HEK293 (cell line): ENCODE measurements around the gene CRACDL.

Experiments
- CTCF ChIA-PET: fragments of 350-600 bp; formaldehyde crosslinking; extraction: SDS; loops from one replicate; lab custom pipeline; 2021; ENCODE audit warnings: antibody characterized with exemption; lab: Yijun Ruan, JAX
- POLR2A ChIA-PET: fragments of 300-600 bp; formaldehyde crosslinking; extraction: SDS; loops from one replicate; lab custom pipeline; 2020; ENCODE audit warnings: antibody characterized with exemption, inconsistent platforms; lab: Yijun Ruan, JAX
- H3K27ac ChIP-seq: fragments of 200-500 bp; sonication (Bioruptor generic); 2 replicates; pipeline ENCODE4 v1.5.1; 2014; ENCODE audit warnings: low read depth, low read length, control low read depth, inconsistent platforms; ENCODE audit errors: extremely low read depth
- H3K36me3 ChIP-seq, 2 experiments: fragments of 200-500 bp in 1 of 2; sonication (Bioruptor generic) in 1 of 2; 1 replicate in 1 of 2; 2 replicates in 1 of 2; pipeline ENCODE4 v1.5.1; 2014 to 2017; ENCODE audit warnings: inconsistent platforms in 2 of 2, low read length in 2 of 2; ENCODE audit not compliant: control insufficient read depth in 2 of 2, insufficient read depth in 1 of 2
- H3K4me1 ChIP-seq: fragments of 200-500 bp; sonication (Bioruptor generic); 2 replicates; pipeline ENCODE4 v1.5.1; 2014; ENCODE audit warnings: mild to moderate bottlenecking, low read length, inconsistent platforms; ENCODE audit not compliant: control insufficient read depth, insufficient read depth
- H3K4me3 ChIP-seq: 2 replicates; pipeline ENCODE4 v1.5.1; 2011; ENCODE audit warnings: low read depth, mild to moderate bottlenecking, control low read depth, low read length, moderate library complexity
- H3K9me3 ChIP-seq: fragments of 200-500 bp; sonication (Bioruptor generic); 2 replicates; pipeline ENCODE4 v1.5.1; 2014; ENCODE audit warnings: low read depth, low read length, inconsistent platforms; ENCODE audit not compliant: control insufficient read depth, insufficient read depth
- SALL2 ChIP-seq: fragments of 450-650 bp; formaldehyde crosslinking; IDR thresholded peaks from 2 replicates; pipeline ENCODE4 v1.5.0; 2017; ENCODE audit warnings: missing biosample characterization, mild to moderate bottlenecking, missing genetic modification characterization, borderline replicate concordance
- SP7 ChIP-seq: fragments of 450-650 bp; formaldehyde crosslinking; IDR thresholded peaks from 2 replicates; pipeline ENCODE4 v1.5.1; 2016; ENCODE audit warnings: missing biosample characterization, missing genetic modification characterization
- WT1 ChIP-seq: fragments of 450-650 bp; formaldehyde crosslinking; IDR thresholded peaks from 2 replicates; pipeline ENCODE4 v1.5.1; 2016; ENCODE audit warnings: missing biosample characterization, missing genetic modification characterization
- ZFHX2 ChIP-seq: fragments of 450-650 bp; formaldehyde crosslinking; conservative IDR thresholded peaks from 2 replicates; pipeline ENCODE4 v1.5.1; 2016; ENCODE audit warnings: missing biosample characterization, missing genetic modification characterization
- ZNF221 ChIP-seq: fragments of 450-650 bp; formaldehyde crosslinking; IDR thresholded peaks from 2 replicates; pipeline ENCODE4 v1.5.1; 2017; ENCODE audit warnings: missing biosample characterization, missing genetic modification characterization, borderline replicate concordance
- ZNF23 ChIP-seq: fragments of 450-650 bp; formaldehyde crosslinking; IDR thresholded peaks from 2 replicates; pipeline ENCODE4 v1.5.1; 2016; ENCODE audit warnings: missing biosample characterization, missing genetic modification characterization, borderline replicate concordance
- ZNF239 ChIP-seq: fragments of 450-650 bp; formaldehyde crosslinking; IDR thresholded peaks from 2 replicates; pipeline ENCODE4 v1.5.1; 2016; ENCODE audit warnings: missing biosample characterization, missing genetic modification characterization
- ZNF555 ChIP-seq: fragments of 450-650 bp; formaldehyde crosslinking; conservative IDR thresholded peaks from 2 replicates; pipeline ENCODE4 v1.5.1; 2017; ENCODE audit warnings: missing biosample characterization, mild to moderate bottlenecking, missing genetic modification characterization, inconsistent platforms
- ZNF596 ChIP-seq: fragments of 450-650 bp; IDR thresholded peaks from 2 replicates; pipeline ENCODE4 v1.5.0; 2018; ENCODE audit warnings: missing biosample characterization, mild to moderate bottlenecking, missing genetic modification characterization, moderate library complexity
- ZNF670 ChIP-seq: fragments of 450-650 bp; formaldehyde crosslinking; IDR thresholded peaks from 2 replicates; pipeline ENCODE4 v1.5.1; 2016; ENCODE audit warnings: missing biosample characterization, missing genetic modification characterization, low read depth
- ZNF791 ChIP-seq: fragments of 450-650 bp; formaldehyde crosslinking; IDR thresholded peaks from 2 replicates; pipeline ENCODE4 v1.5.1; 2016; ENCODE audit warnings: missing biosample characterization, missing genetic modification characterization
- TF ChIP-seq, protein P1 (sequence below): fragments of 450-650 bp; formaldehyde crosslinking; conservative IDR thresholded peaks from 2 replicates; pipeline ENCODE4 v1.5.1; 2016; ENCODE audit warnings: low read depth, missing biosample characterization, missing genetic modification characterization
- TF ChIP-seq, protein P2 (sequence below): fragments of 450-650 bp; formaldehyde crosslinking; IDR thresholded peaks from 2 replicates; pipeline ENCODE4 v1.5.1; 2017; ENCODE audit warnings: missing biosample characterization, missing genetic modification characterization

CRACDL gene

DNA sequence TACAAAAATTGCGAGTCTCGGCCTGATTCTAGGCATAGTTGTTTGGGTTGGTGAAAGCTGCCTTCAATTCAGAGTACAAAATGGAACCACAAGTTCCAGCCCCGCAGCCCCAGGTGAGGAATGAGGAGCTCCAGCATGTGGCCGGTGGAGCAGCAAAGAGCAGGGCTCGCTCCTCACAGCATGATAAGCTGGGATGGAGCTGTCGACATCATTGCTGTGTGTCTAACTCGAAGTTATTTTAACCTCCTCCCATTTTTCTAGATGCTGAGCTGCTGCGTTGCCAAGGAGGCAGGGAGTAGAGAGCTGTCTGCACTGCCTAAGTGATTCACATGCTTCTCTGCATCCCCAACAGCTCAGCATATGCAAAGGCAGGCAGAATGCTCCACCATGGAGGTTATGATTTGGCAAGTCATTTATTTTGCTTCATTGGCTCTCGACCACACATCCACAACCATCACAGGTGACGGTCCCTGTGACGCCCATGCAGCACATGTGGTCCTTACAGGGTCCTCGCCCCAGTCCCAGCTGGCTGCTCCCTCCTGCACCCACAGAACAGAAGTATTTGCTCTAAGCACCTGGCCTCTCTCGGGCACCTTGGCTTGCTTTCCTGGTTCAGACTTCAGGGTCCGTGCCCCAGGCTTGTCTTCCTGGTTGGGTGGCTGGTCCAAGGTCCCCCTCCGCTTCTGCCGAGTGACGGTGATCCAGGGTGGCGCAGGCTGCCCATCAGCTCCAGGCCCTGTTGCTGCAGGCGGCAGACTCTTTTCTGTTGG, 139.1 kb downstream of the CRACDL start:
- H3K9me3 ChIP-seq, result no peaks in the 10 kb centered on the region
- TF ChIP-seq, protein P1, sequence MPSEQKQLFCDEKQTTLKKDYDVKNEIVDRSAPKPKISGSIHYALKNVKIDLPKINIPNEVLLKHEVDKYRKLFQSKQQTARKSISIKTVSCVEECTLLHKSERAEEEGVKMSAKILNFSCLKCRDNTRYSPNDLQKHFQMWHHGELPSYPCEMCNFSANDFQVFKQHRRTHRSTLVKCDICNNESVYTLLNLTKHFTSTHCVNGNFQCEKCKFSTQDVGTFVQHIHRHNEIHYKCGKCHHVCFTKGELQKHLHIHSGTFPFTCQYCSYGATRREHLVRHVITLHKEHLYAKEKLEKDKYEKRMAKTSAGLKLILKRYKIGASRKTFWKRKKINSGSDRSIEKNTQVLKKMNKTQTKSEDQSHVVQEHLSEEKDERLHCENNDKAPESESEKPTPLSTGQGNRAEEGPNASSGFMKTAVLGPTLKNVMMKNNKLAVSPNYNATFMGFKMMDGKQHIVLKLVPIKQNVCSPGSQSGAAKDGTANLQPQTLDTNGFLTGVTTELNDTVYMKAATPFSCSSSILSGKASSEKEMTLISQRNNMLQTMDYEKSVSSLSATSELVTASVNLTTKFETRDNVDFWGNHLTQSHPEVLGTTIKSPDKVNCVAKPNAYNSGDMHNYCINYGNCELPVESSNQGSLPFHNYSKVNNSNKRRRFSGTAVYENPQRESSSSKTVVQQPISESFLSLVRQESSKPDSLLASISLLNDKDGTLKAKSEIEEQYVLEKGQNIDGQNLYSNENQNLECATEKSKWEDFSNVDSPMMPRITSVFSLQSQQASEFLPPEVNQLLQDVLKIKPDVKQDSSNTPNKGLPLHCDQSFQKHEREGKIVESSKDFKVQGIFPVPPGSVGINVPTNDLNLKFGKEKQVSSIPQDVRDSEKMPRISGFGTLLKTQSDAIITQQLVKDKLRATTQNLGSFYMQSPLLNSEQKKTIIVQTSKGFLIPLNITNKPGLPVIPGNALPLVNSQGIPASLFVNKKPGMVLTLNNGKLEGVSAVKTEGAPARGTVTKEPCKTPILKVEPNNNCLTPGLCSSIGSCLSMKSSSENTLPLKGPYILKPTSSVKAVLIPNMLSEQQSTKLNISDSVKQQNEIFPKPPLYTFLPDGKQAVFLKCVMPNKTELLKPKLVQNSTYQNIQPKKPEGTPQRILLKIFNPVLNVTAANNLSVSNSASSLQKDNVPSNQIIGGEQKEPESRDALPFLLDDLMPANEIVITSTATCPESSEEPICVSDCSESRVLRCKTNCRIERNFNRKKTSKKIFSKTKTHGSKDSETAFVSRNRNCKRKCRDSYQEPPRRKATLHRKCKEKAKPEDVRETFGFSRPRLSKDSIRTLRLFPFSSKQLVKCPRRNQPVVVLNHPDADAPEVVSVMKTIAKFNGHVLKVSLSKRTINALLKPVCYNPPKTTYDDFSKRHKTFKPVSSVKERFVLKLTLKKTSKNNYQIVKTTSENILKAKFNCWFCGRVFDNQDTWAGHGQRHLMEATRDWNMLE, result no peak
- no peak for TF ChIP-seq ZFHX2
- no peaks in the 10 kb centered on the region for H3K4me1 ChIP-seq
- POLR2A ChIA-PET, result no interaction called here
- no peak overlapping the region for H3K4me3 ChIP-seq
- H3K27ac ChIP-seq, result no peak overlapping the region
- CTCF ChIA-PET, result interaction anchor here (0.6 kb wide), 1 partner anchor 229 kb away, joined by 3 read pairs; no protein-coding TSS in a partner anchor
- H3K36me3 ChIP-seq, result no peaks in the 10 kb centered on the region

DNA sequence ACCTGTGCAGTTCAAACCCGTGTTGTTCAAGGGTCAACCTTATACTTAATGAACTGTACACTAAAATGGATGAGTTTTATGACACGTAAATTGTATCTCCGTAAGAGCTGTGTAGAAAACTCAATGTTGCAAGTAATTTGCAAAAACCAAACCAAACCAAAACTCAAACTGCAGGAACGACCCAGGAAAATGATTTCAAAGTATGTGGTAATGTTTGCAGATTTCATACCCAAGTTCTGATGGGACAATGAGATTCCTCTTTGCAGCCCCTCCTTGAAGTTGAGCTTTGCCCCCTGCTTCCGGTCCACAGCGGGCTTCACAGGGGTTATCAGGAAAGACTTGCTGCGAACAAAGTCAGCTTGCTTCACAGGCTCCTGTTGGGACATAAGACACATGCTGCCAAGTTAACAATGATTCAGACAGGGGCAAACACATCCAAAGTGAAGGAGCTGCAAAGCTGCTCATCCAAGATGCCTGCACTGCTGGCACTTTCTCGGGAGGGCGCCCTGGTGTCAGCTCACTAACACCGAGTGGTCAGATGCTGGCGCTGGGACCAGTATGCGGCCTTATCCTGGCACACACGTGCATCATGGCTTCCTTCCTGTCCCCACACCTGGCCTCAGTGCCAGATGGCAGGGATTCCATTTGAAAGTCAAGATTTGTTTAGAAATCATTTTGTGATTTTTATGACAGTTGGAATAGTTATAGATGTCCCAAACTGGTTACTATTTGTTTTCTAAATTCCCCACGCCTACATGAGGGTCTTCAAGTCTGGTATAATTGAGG, 139.9 kb downstream of the CRACDL start:
- no peaks in the 10 kb centered on the region for H3K9me3 ChIP-seq
- H3K36me3 ChIP-seq, result no peaks in the 10 kb centered on the region
- H3K27ac ChIP-seq, result no peak overlapping the region
- no peak for TF ChIP-seq ZNF221 (tag by site-specific recombination)
- no peak for TF ChIP-seq ZNF555 (tag by site-specific recombination)
- no peak for TF ChIP-seq ZNF596
- TF ChIP-seq ZNF239 (tag by site-specific recombination), result no peak
- TF ChIP-seq ZNF670 (tag by site-specific recombination), result no peak
- TF ChIP-seq WT1, result no peak
- TF ChIP-seq SP7, result no peak
- no peak for TF ChIP-seq ZNF23 (tag by site-specific recombination)
- TF ChIP-seq ZNF791 (tag by site-specific recombination), result no peak
- no peak for TF ChIP-seq SALL2 (tag by site-specific recombination)
- TF ChIP-seq, protein P2, sequence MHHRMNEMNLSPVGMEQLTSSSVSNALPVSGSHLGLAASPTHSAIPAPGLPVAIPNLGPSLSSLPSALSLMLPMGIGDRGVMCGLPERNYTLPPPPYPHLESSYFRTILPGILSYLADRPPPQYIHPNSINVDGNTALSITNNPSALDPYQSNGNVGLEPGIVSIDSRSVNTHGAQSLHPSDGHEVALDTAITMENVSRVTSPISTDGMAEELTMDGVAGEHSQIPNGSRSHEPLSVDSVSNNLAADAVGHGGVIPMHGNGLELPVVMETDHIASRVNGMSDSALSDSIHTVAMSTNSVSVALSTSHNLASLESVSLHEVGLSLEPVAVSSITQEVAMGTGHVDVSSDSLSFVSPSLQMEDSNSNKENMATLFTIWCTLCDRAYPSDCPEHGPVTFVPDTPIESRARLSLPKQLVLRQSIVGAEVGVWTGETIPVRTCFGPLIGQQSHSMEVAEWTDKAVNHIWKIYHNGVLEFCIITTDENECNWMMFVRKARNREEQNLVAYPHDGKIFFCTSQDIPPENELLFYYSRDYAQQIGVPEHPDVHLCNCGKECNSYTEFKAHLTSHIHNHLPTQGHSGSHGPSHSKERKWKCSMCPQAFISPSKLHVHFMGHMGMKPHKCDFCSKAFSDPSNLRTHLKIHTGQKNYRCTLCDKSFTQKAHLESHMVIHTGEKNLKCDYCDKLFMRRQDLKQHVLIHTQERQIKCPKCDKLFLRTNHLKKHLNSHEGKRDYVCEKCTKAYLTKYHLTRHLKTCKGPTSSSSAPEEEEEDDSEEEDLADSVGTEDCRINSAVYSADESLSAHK, result no peak
- TF ChIP-seq, all 188 proteins: peak for 0
- CTCF ChIA-PET, result interaction anchor here (0.6 kb wide), 1 partner anchor 155 kb away, joined by 4 read pairs; no protein-coding TSS in a partner anchor
- H3K4me3 ChIP-seq, result no peak overlapping the region
- POLR2A ChIA-PET, result no interaction called here
- H3K4me1 ChIP-seq, result no peaks in the 10 kb centered on the region
